GM18870 (cell line): ENCODE data around the gene CAMSAP2.
"Not testable (repeated sequence)": the region's sequence is repeated elsewhere in the genome, so short reads cannot be mapped to it uniquely, and the experiment has no call there.

Experiments used
- ATAC-seq: cut with Tn5 transposase; IDR thresholded peaks from one replicate; pipeline ENCODE4 v1.9.1; 2021; ENCODE audit warnings: moderate library complexity; ENCODE audit not compliant: unreplicated experiment

CAMSAP2 gene

DNA sequence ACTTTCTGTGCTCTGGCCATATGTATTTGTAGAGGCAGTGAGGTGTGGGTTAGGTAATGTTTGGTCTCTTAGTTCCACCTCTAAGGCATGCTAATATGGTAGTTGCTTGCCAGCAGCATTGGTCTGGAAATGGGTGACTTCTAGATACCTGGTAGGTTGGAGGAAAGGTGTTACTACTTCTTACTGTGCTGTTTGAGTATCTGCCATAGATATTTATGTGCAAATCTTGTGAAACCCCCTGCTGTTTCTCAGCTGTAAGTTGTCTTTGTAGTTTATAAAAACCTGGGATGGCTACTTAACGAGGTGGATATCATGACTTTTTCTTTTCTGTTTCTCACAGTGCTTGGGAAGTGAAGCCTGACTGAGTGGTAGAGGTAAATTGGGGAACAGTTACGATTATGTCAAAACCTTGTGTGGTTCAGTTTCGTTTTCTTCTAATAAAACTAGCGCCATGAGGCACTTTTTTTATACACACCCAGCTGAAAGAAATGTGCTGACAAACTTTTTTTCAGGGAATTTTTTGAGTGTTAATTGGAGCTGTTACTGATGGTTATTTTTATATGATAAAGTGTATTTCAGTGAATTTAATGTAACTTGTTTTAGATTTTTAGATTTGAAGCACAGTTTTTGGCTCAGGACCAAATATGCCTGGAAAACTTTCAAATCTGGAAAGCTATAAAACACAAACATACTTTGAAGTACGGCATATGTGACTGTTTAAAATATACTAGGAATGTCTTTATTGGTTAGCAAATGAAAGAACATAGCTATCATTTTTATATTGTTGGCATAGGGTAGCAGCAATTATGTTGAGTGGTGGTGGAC, 42.1 kb downstream of the CAMSAP2 start:
- ATAC-seq = no peak

DNA sequence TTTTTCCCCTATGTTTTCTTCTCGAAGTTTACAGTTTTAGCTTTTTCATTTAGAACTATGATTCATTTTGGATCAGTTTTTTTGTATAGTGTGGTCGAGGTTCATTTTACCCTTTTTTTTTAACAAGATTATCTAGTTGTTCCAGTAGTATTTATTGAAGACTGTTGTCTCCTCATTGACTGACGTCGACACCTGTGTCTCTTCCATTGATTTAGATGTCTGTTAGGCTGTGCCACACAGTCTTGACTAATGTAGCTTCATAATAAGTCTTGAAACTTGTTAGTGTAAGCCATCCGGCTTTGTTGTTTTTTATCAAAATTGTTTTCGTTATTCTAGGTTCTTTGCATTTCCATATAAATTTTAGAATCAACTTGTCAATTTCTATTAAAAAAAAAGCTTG, 45.2 kb downstream of the CAMSAP2 start:
- no peak for ATAC-seq

DNA sequence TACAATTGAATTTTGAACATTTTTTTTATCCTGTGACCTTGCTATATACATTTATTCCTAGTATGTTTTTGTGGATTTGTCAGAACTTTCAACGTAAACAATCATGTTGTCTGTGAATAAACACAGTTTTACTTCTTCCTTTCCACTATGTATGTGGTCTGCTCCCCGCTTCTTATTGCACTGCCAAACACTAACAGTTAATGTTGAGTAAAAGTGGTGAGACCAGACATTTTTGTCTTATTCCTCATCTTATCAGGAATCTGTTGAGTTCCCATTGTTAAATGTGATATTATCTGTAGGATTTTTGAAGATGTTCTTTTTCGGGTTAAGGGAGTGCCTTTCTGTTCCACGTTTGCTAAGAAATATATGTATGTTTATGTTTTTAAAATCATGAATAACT, 45.9 kb downstream of the CAMSAP2 start:
- ATAC-seq = no peak

DNA sequence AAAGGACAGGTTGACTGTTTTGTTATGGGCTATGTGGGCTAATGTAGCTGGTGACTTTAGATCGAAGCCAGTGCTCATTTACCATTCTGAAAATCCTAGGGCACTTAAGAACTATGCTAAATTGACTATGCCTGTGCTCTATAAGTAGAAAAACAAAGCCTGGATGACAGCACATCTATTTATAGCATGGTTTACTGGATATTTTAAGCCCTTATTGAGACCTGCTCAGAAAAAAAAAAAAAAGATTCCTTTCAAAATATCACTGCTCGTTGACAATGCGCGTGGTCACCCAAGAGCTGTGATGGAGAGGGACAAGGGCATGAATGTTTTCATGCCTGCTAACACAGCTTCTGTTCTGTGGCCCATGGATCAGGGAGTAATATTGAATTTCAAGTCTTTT, 48.1 kb downstream of the CAMSAP2 start:
- no peak for ATAC-seq

DNA sequence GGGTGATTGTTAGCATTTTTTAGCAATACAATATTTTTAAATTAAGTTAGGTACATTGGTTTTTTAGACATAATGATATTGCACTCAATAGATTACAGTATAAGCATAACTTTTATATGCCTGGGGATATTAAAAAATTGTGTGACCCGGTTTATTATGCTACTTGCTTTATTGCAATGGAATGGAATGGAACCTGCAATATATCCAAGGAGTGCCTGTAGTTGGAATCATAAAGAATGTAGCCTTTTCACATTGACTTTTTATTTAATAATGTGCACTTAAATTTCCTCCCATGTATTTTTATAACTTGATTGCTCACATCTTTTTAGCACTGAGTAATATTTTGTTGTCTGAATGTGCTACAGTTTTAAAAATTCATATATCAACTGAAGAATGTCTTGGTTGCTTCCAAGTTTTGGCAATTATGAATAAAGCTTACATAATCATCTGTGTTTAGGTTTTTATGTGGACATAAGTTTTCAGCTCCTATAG, 49.2 kb downstream of the CAMSAP2 start:
- ATAC-seq = no peak

DNA sequence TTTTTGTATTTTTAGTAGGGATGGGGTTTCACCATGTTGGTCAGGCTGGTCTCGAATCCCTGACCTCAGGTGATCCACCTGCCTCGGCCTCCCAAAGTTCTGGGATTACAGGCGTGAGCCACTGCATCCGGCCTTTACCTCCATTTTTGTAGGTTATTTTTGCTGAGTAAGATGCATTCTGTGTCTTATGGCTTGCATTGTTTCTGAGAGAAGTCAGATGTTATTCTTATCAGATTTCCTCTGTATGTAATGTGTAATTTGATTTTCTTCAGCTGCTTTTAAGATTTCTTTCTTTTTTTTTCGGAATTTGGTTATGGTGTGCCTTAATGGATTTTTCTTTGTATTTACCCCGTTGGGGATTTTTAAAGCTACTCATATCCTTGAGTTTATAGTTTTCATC, 52.3 kb downstream of the CAMSAP2 start:
- ATAC-seq = not testable (repeated sequence)

DNA sequence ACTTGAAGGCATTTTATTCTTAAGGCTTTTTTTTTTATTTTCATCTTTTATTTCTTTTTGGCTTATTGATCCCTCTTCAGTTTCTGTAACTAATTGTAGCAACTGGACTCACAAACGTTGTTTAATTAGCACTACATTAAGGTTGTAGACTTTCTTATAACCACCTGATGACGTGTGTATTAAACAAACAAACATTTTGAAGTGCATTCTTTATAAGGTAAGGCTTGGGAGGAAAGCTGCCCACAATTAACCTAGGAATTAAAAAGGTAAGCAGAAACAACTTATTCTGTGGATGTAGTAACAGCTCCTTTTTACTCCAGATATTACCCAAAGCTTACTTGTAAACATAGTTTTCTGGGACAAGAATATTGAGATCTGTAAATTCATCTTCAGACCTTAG, 55.0 kb downstream of the CAMSAP2 start:
- ATAC-seq = no peak

DNA sequence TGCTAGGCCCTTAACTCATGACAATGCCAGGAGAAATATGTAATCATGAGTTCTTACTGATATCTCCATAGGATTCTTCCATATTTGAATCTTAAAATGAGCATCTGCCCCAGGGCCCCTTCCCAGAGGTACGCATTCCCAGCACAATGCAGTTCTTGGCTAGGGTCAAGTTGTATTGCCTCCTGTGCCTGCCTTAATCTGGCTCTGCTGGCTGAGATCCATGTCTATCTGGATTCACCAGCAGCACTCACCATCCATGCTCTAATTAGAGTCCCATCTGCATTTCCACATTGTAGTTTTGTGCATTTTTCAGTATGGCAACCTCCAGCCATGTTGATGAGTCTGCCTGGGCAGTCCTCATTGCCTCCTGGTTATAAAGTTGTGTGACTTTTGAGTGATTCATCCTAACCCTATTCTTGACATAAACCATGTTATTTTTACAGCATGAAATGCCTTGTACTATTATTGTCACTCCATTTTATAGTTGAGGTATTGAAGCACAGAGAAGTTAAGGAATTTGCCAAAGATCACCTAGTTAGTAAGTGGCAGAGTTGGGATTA, 55.9 kb downstream of the CAMSAP2 start:
- ATAC-seq = no peak

DNA sequence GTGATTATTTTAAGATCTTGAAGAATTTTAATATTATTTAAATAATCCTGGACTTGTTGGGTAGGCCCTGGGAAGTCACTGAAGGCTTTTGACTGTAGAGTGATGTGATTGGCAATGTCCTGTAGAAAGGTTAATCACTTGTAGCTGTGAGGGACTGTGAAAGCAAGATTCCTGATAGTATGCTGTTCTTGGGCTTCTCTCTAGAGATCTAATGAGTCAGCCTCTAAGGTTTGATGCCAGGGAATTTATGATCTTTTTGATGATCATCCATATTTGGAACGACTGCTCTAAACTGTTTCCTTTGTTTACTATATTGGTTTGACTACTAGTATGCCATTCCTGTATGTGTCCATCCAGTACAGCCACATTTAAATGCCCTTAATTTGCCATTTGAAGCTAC, 56.5 kb downstream of the CAMSAP2 start:
- no peak for ATAC-seq

DNA sequence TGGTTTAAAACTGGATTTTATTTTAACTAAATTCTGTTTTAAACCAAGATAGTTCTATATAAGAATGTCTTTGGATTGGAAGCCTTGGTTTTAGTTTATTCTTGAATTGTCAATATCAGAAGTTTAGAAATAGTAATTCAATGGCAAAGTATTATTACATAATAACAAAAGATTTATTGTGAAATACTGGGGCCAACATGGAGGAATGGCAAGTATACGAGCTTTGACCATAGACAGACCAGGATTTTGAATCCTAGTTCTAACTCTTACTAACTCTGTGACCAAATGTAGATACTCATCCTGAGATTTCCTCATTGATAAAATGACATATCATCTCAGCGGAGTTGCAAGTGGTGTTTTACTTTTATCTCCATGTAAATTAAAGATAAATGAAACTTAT, 63.3 kb downstream of the CAMSAP2 start:
- ATAC-seq = no peak

DNA sequence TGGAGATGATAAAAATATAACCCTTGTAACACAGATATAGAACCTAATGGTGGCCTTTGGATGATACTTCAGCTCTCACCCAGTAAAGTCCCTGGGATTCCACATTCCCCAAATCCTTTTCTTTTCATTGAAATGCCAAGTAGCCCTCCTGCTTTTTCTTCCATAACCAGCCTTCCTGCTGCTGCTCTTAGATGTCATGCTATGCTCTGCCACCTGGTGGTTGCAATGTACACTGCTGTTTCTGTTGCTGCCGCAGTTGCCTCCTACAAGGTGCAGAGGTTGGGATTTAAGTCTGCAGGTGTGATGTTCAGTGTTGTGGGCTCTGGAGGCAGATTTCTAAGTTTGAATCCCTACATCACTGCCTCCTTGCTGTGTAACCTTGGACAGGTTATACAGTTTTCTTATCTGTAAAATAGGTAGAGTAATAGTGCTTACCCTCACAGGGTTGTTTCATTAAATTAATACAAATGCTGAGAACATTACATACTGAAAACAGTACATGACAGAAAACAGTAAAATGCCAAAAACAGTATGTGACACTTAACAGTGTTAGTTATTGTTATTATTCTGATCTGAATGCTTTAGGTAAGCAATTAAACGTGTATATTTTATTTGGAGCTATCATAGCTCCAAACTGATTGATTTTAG, 64.3 kb downstream of the CAMSAP2 start:
- ATAC-seq = no peak

DNA sequence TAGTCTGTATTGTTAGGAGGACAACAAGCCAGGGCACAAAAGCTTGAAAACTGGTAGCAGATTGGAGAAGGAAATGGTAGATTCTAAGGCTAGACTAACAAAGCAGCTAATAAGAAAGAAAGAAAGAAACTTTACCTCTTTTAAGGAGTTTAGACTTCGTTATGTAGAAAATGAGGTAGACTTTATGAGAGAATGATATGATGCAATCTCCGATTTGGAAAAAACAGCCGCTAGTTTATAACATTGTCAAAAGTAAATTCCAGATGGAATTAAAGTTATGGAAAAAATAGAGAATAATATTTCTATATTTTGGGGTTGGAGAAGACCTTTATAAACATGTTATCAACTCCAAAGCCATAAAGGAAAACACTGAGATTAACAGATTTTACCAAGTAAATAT, 67.0 kb downstream of the CAMSAP2 start:
- no peak for ATAC-seq

DNA sequence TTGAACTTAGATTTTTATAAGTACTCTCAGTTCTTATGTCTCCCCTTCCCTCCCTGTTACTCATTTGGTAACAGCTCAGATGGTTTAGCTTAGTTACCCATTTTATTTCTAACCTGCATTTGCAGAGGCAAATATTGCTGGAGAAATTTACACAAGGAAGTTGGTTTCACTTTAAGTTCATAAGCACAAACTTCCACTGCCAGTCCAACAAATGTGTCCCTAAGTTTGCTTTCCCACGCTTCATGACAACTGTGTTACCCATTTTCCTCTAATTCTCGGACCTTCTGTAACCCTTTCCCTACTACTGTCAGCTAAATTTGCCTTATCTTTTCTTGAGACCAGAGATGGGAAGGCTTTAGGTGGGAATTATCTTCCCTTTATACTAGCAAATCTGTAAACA, 70.2 kb downstream of the CAMSAP2 start:
- no peak for ATAC-seq

DNA sequence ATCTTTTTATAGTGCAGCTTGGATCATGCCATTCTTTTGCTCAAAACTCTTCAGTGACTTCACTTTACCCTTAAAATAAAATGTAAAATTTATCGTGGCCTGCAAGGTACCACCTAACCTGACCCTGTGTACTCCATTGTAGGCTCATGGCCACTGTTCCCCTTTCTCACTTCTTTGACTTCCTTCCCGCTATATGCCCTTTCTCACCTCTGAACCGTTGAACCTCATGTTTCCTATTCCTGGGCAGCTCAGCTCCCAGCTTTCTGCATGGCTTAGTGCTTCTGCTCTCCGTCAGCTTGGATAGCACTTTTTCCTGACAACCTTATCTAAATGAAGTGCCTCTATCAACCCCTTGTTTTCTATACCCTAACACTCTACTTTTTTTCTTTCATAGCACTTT, 73.0 kb downstream of the CAMSAP2 start:
- no peak for ATAC-seq

DNA sequence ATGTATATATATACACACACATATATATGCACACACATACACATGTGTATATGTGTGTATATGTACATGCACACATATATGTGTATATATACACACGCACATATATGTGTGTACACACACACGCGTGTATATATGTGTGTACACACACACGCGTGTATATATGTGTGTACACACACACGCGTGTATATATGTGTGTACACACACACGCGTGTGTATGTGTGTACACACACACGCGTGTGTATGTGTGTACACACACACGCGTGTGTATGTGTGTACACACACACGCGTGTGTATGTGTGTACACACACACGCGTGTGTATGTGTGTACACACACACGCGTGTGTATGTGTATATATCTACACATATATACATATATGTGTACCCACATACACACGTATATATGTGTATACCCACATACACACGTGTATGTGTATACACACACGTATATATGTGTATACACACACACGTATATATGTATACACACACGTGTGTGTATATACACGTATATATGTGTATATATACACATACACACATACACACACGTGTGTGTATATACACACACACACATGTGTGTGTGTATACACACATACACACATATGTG, 78.0 kb downstream of the CAMSAP2 start:
- ATAC-seq = not testable (repeated sequence)

DNA sequence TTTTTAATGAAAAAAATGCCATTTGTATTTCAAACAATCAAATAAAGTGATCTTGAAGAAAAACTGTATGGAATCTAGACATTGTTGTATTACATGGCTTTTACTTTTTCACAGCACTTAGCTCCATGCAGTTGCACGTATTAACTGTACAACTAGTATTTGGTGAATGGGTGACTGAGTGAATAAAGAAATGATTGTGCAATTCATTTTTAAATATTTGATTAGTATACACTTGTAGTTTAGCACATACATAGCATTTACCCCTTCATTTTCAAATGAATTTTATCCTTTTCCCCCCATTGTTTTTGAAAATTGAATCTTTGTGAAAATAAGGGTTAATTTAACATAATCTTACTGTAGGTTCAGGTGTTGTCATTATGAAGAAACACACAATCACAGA, 79.6 kb downstream of the CAMSAP2 start:
- ATAC-seq = no peak

DNA sequence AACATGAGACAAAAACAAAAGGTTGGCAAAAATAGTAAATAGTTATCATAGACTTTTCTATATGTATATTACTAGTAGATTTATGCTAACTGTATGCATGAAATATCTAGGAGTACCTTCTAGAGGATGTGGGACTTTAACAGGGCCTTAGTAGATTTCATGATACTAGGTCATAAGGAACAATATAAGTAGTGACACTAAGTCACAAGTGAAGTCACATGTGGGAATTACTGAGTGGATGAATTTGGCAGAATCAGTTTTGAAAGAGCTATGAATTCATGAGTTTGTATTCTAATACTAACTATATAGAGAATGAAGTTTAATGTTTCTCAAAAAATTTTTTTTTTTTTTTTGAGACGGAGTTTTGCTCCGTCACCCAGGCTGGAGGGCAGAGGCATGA, 81.0 kb downstream of the CAMSAP2 start:
- no peak for ATAC-seq

DNA sequence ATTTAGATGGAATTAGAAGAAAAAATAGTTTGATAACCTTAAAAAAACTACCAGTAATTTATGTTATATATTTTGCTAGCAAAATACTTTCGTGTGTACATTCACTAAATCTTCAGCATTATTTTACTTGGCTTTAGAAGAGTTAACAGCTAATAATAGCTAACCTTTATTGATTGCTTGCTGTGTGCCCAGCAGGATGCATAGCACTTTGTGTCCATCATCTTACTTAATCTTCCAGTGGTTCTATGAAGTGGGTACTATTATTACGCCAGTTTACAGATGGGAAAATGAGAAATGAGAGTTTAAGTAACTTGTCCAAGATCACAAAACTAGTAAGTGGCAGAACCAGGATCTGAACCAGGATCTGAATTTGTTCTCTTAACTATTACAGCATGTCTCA, 92.4 kb downstream of the CAMSAP2 start:
- ATAC-seq = no peak

DNA sequence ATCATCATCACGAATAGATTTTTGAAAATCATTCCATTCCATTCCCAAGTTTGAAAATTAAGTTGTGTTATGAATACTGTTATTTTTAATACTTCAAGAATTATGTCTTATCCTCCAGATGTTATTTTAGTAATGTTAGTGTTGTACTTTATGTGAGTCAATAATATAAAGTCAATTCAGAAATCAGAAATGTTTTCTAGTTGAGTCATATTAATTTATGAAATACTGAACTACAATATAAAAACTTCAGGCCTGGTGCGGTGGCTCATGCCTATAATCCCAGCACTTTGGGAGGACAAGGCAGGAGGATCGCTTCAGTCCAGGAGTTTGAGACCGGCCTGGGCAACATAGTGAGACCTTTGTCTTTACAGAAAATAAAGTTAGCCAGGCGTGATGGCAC, 95.7 kb downstream of the CAMSAP2 start:
- ATAC-seq = no peak

DNA sequence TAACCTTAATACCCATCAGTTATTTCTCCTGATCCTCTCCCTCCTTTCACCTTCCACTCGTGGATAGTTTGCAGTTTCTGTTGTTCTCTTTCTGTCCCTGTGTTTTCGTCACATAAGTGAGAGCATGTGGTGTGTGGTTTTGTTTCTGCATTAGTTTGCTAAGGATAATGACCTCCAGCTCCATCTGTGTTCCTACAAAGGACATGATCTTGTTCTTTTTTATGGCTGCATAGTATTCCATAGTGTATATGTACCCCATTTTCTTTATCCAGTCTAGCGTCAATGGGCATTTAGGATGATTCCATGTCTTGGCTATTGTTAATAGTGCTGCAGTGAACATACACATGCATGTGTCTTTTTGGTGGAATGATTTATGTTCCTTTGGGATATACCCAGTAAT, 97.5 kb downstream of the CAMSAP2 start:
- no peak for ATAC-seq

DNA sequence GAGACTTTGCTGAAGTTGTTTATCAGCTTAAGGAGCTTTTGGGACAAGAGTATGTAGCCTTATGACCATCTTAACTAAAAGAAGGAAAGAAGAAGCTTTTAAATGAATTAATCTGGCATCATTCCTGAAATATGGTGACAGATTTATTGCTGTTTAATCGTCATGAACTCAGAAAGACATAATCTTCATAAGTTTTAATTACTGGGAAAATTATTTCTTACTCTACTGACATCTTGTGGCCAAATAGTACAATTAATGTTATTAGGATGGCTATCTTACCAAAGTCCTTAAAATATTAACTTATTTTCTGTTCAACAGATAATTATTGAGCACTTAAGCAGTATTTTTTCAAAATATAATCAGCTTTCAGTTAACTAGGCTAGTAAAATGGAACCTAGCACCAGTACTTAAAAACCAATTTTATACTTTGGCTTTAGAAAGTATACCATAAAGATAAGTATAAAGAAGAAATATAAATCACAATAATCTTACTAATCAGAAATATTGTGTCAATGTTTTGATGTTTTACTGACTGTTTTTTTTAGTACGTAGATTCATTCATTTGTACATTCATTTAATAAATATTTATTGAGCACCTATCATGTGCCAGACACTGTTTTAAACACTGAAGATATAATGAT, 99.4 kb downstream of the CAMSAP2 start:
- ATAC-seq = no peak
